Activated CD4-positive, alpha-beta T cell treated with anti-CD3 and anti-CD28 coated beads for 36 hours (primary cell): ENCODE results near the gene NR3C2. TPM values are rescaled to one million over a fixed set of nuclear protein-coding genes. Genes with fewer than 3 reads are reported as not detected.
"Not testable (repeated sequence)": the region's sequence is repeated elsewhere in the genome, so short reads cannot be mapped to it uniquely, and the experiment has no call there.

Experiments used
- ATAC-seq: fragments of 200-7000 bp; cut with Tn5 transposase; one replicate; pipeline ENCODE4 v1.10.0; 2021; ENCODE audit warnings: mild to moderate bottlenecking, moderate library complexity
- CTCF ChIA-PET: fragments of 350-600 bp; sonication (Branson Sonifier 250); formaldehyde crosslinking; loops from one replicate; lab custom pipeline; 2021; ENCODE audit warnings: antibody characterized with exemption; lab: Charles Lee
- POLR2A ChIA-PET: fragments of 350-600 bp; sonication (Branson Sonifier 250); formaldehyde crosslinking; loops from one replicate; lab custom pipeline; 2021; ENCODE audit warnings: antibody characterized with exemption, inconsistent platforms; lab: Charles Lee
- DNase-seq: peaks from one replicate; pipeline ENCODE4 v3.0.0-alpha.2; 2020
- H3K27ac Mint-ChIP-seq: one replicate; pipeline ENCODE4 v1.8.0; 2021; ENCODE audit warnings: mixed read lengths
- H3K27me3 Mint-ChIP-seq: one replicate; pipeline ENCODE4 v1.8.0; 2021; ENCODE audit warnings: mixed read lengths
- H3K36me3 Mint-ChIP-seq: one replicate; pipeline ENCODE4 v1.8.0; 2021; ENCODE audit warnings: low read depth, mixed read lengths
- H3K4me1 Mint-ChIP-seq: one replicate; pipeline ENCODE4 v1.8.0; 2021; ENCODE audit warnings: mixed read lengths
- H3K4me3 Mint-ChIP-seq: one replicate; pipeline ENCODE4 v1.8.0; 2021; ENCODE audit warnings: mild to moderate bottlenecking, moderate library complexity, mixed read lengths
- H3K9me3 Mint-ChIP-seq: one replicate; pipeline ENCODE4 v1.8.0; 2021; ENCODE audit warnings: low read depth, mixed read lengths
- intact Hi-C, 2 experiments: fragments of 100-400 bp; cut with DNase I in 1 of 2; cut with micrococcal nuclease in 1 of 2; formaldehyde crosslinking; loops; one replicate each; pipeline versions ENCODE4 v1.14.2 to v1.15.1; 2022 to 2024; cut with DNase I, micrococcal nuclease
- total RNA-seq, 2 experiments: library from RNA; stranded (reverse); gene quantifications; one replicate each; pipeline ENCODE4 v1.2.3, GENCODE V29; 2021

Gene NR3C2
- total RNA-seq, 2 experiments from 2014 or later, result 3.7 to 5.8 TPM

DNA sequence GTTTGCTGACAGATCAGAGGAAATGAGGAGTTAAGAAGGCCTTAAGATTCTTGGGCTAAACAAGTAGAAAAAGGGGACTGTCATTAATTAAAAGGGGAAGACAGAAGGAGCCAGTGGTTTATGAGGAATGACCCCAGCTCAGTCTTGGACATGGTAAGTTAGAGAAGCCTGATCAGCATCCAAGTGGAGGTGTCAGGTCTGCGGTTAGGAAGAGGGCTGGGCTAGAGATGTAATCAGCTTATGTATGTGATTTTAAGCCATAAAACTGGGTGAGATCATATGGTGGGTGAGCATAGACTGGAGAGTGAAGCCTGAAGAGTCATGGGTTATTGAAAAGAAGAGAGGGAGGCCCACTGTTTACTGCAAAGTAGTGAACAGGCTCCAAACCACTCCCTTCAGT lies 246.1 kb downstream of the NR3C2 start:
- no peaks in the 10 kb centered on the region for H3K27me3 Mint-ChIP-seq
- H3K4me3 Mint-ChIP-seq, result no peak overlapping the region
- no peaks in the 10 kb centered on the region for H3K4me1 Mint-ChIP-seq
- H3K36me3 Mint-ChIP-seq, result peaks cover 17% of the 10 kb centered on the region
- intact Hi-C loops, result no loop called here
- POLR2A ChIA-PET, result no interaction called here
- no peak overlapping the region for H3K27ac Mint-ChIP-seq
- DNase-seq, result no peak
- CTCF ChIA-PET, result no interaction called here
- no peak for ATAC-seq
- no peaks in the 10 kb centered on the region for H3K9me3 Mint-ChIP-seq

DNA sequence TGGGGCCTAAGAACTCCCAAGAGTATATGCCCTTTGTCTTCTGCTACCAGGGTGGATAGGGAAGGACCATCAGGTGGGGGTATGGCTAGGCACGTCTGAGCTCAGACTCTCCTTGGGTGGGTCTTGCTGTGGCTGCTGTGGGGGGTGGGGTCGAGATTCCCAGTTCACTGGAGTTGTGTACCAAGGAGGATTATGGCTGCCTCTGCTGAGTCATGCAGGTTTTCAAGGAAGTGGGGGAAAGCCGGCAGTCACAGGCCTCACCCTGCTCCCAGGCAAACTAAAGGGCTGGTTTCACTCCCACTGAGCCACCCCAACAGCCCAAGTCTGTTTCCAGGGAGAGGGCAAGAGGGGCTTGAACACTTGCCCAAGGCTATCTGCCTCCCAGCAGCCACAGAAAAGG lies 249.7 kb downstream of the NR3C2 start:
- no peaks in the 10 kb centered on the region for H3K27me3 Mint-ChIP-seq
- ChIA-PET POLR2A (no interaction called here), CTCF (no interaction called here)
- no peak overlapping the region for H3K27ac Mint-ChIP-seq
- H3K4me1 Mint-ChIP-seq, result no peaks in the 10 kb centered on the region
- no peak overlapping the region for H3K4me3 Mint-ChIP-seq
- intact Hi-C loops, result no loop called here
- ATAC-seq (no peak), DNase-seq (no peak)
- peaks cover 5% of the 10 kb centered on the region for H3K9me3 Mint-ChIP-seq
- H3K36me3 Mint-ChIP-seq, result peaks cover 24% of the 10 kb centered on the region

DNA sequence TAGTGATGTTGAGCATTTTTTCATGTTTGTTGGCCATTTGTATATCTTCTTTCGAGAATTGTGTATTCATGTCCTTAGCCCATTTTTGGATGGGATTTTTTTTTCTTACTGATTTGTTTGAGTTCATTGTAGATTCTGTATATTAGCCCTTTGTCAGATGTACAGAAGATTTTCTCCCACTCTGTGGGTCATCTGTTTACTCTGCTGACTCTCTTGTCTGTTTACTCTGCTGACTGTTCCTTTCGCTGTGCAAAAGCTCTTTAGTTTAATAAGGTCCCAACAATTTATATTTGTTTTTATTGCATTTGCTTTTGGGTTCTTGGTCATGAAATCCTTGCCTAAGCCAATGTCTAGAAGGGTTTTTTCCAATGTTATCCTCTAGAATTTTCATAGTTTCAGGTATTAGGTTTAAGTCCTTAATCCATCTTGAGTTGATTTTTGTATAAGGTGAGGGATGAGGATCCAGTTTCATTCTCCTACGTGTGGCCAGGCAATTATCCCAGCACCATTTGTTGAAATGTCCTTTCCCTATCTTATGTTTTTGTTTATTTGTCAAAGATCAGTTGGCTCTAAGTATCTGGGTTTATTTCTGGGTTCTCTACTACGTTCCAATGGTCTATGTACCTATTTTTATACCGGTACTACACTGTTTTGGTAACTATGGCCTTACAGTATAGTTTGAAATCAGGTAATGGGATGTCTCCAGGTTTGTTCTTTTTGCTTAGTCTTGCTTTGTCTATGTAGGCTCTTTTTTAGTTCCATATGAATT lies 254.6 kb downstream of the NR3C2 start:
- H3K27ac Mint-ChIP-seq, H3K27me3 Mint-ChIP-seq, intact Hi-C loops, CTCF ChIA-PET, H3K4me3 Mint-ChIP-seq, H3K9me3 Mint-ChIP-seq, H3K4me1 Mint-ChIP-seq, ATAC-seq, POLR2A ChIA-PET, DNase-seq: not testable (repeated sequence)
- H3K36me3 Mint-ChIP-seq, result peaks cover 31% of the 10 kb centered on the region

DNA sequence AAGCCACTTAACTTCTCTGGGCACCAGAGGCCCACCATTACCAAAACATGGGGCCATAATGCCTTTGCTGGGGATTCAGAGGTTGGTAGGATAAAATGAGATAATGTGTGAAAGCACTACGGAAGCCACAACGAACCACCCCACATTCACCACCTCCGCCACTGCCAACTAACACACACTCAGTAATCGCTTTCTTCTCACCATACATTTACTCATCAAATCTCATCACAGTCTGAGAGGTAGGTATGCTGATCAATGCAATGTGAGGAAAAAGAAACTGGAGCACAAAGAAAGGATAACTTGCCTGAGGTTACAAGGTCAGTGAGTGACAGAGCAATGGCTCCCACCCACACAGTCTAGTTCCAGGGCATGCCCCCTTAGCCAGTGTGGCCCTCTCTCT lies 257.3 kb downstream of the NR3C2 start:
- ChIA-PET POLR2A (no interaction called here), CTCF (no interaction called here)
- Mint-ChIP-seq H3K27ac (no peak overlapping the region), H3K4me1 (peaks cover 7% of the 10 kb centered on the region), H3K4me3 (no peak overlapping the region), H3K9me3 (peaks cover 5% of the 10 kb centered on the region), H3K27me3 (no peaks in the 10 kb centered on the region), H3K36me3 (peaks cover 17% of the 10 kb centered on the region)
- DNase-seq, result no peak
- no peak for ATAC-seq
- intact Hi-C loops, result no loop called here

DNA sequence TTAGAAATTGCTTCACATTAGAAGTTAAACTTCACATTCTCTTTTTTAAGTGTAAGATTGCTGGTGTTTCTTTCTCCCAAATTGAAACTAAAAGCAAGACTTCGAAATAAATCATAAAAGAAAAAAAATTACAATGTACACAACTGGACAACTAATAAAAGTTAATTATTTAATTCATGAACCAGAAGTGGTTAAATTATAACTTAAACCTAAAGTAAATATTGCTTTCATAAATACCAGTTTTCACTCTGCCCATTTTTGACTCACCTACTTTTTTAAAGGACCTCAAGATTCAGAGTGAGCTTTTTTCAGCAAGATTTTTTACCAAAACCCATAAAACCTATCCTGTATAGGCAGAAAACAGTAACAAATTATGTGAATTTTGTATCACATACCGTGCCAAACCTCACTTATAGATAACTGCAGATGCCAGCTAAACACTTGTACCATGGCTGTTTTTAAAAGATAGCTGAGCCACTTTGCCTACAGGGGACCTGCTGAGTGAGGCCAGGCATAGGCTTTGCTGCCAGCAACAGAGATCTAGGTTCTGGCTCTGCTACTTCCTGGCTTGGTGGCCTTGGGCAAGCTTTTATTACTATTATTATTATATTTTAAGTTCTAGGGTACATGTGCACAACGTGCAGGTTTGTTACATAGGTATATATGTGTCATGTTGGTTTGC lies 259.8 kb downstream of the NR3C2 start:
- no peak overlapping the region for H3K4me3 Mint-ChIP-seq
- ATAC-seq (no peak), DNase-seq (no peak)
- peaks cover 10% of the 10 kb centered on the region for H3K4me1 Mint-ChIP-seq
- intact Hi-C loops, result no loop called here
- peaks cover 10% of the 10 kb centered on the region for H3K36me3 Mint-ChIP-seq
- H3K27ac Mint-ChIP-seq, result no peak overlapping the region
- ChIA-PET POLR2A (no interaction called here), CTCF (no interaction called here)
- no peaks in the 10 kb centered on the region for H3K27me3 Mint-ChIP-seq
- H3K9me3 Mint-ChIP-seq, result no peaks in the 10 kb centered on the region

DNA sequence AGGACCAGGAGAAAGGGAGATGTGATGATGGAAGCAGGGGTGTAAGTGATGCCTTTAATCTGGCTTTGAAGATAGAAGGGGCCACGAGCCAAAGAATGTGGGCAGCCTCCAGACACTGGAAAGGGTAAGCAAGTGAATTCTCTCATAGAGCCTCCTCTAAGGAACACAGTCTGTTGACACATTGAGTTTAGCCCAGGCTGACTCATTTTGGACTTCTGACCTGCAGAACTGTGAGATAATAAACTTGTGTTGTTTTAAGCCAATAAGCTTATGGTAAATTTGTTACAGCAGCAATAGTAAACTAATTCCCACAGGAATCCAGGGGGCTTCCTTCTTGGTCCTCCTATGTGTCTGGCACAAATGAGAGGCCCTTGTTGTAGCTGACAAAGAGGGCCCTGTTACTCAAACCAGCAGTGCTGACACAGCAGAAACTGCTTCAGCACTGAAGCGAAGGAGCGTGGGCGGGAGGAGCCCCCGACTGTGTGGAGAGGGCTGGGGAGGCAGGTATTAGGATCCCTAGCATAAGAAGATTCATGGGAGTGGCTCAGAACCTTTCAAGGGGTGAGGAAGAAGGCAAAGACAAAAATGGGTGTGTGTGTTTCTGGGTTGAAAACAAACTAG lies 268.7 kb downstream of the NR3C2 start:
- DNase-seq (no peak), ATAC-seq (no peak)
- peaks cover 21% of the 10 kb centered on the region for H3K36me3 Mint-ChIP-seq
- POLR2A ChIA-PET, result no interaction called here
- intact Hi-C loops, result no loop called here
- CTCF ChIA-PET, result no interaction called here
- no peaks in the 10 kb centered on the region for H3K27me3 Mint-ChIP-seq
- no peak overlapping the region for H3K4me3 Mint-ChIP-seq
- H3K27ac Mint-ChIP-seq, result no peak overlapping the region
- H3K4me1 Mint-ChIP-seq, result peaks cover 17% of the 10 kb centered on the region
- H3K9me3 Mint-ChIP-seq, result peaks cover 2% of the 10 kb centered on the region

DNA sequence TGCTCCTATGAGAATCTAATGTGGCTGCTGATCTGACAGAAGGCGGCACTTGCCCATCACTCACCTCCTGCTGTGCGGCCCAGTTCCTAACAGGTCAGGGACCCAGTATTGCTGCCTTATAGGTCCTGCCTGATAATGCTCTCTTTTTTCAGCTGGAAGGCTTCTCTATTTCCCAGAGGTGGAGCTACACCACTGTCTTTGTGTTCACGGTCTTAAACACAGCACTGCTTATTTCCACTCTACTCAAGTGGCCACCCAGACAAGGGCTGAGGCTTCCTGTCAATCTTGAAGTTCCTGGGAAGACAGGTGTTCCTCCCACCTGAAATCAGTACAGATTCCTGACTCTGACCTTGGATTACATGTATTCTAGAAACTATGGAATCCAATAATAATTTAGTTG lies 270.6 kb downstream of the NR3C2 start:
- DNase-seq (no peak), ATAC-seq (no peak)
- H3K9me3 Mint-ChIP-seq, result peaks cover 2% of the 10 kb centered on the region
- intact Hi-C loops, result no loop called here
- H3K27ac Mint-ChIP-seq, result no peak overlapping the region
- H3K4me3 Mint-ChIP-seq, result no peak overlapping the region
- ChIA-PET POLR2A (no interaction called here), CTCF (interaction anchor here (0.6 kb wide), 1 partner anchor 9 kb away, joined by 4 read pairs; no protein-coding TSS in a partner anchor)
- H3K4me1 Mint-ChIP-seq, result peaks cover 17% of the 10 kb centered on the region
- no peaks in the 10 kb centered on the region for H3K27me3 Mint-ChIP-seq
- H3K36me3 Mint-ChIP-seq, result peaks cover 21% of the 10 kb centered on the region

DNA sequence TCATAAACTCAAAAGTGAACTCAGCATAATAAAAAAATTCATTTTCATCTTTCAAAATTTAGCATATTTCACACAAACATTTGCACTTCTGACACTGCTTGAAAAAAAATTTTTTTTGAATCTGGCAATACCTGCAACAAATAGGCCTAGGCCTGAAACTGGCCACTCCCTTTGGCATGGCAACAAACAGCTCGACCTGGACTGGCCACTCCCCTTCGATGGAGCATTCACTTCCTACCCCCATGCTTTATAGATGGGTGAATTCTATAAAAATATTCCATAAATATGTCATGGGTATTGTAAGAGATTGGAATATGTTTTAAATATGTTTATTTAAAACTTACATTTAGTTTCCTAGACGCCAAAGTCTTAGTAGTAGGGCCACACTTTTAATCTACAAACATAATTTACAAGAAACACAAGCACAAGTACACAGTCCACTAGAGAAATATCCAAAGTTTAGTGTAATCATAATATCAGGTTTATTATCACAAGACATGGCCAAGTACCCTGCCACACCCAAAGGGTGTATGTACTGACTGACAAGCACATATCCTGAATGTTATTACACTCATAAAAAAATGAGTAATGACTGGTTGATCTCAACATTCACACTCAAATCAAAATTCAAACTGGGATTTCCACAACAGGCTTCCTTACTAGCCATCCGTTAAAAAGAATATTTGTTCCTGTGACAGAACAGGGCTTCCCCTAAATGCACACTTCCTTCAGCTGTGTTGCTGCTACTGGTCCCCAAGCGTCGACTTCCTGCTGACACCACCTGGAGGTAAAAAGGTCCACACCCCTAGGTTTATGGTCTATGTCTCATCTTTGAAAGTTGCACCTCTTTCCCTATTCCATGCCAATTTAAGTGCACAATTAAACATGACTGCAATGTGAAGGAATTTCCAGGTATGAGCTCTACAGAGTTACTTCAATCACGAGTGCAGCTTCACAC lies 271.5 kb downstream of the NR3C2 start:
- peak; percentile 68 for ATAC-seq
- Mint-ChIP-seq H3K9me3 (peaks cover 2% of the 10 kb centered on the region), H3K36me3 (peaks cover 21% of the 10 kb centered on the region), H3K27ac (no peak overlapping the region), H3K4me1 (peaks cover 17% of the 10 kb centered on the region), H3K4me3 (no peak overlapping the region), H3K27me3 (no peaks in the 10 kb centered on the region)
- ChIA-PET POLR2A (no interaction called here), CTCF (interaction anchor here (0.6 kb wide), 1 partner anchor 8 kb away, joined by 4 read pairs; no protein-coding TSS in a partner anchor)
- intact Hi-C loops, result no loop called here
- DNase-seq, result no peak

DNA sequence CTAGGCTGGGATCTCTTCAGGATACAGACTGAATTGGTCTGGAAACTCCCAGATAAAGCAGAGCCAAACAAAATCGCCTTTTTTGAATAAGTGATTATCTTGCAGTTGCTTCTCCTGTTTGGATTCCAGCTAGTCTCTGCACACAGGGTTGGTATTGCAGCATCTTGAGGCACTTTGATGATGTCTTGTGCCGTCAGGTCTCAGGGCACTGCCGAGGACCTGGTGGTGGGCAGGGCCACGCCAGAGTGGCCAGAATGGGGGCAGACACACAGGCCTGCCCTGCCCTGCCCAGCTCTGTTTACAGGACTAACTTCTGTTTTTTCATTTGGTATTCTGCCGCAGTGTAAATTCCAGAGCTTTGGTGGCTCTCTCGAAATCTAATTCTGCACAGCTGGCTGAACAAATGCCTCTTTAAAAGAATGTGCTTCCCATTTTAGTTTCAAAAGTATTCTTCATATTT lies 276.1 kb downstream of the NR3C2 start:
- H3K27me3 Mint-ChIP-seq, result no peaks in the 10 kb centered on the region
- intact Hi-C loops, result no loop called here
- no peak for DNase-seq
- no peak for ATAC-seq
- H3K4me1 Mint-ChIP-seq, result peaks cover 9% of the 10 kb centered on the region
- ChIA-PET CTCF (no interaction called here), POLR2A (no interaction called here)
- no peak overlapping the region for H3K27ac Mint-ChIP-seq
- no peak overlapping the region for H3K4me3 Mint-ChIP-seq
- H3K36me3 Mint-ChIP-seq, result peaks cover 2% of the 10 kb centered on the region
- H3K9me3 Mint-ChIP-seq, result no peaks in the 10 kb centered on the region

DNA sequence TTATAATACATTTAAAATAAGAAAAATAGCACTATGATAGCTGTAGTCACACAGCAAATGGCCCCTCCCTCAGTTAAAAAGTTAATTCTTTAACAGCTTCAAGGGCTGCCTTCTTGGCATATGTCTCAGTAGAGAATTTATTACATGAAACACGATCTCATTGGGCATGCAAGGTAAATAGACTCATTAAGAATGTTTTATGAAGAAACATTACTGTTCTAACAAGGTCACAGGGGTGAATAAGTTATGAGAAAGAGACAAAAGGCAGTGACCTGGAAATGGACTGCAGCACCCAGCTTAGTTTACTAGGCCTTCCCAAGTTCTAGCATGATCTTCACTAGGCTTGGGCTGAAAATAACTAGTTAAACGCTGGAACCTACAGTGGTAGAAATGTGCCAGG lies 277.7 kb downstream of the NR3C2 start:
- Mint-ChIP-seq H3K9me3 (no peaks in the 10 kb centered on the region), H3K27ac (no peak overlapping the region), H3K36me3 (no peaks in the 10 kb centered on the region), H3K27me3 (no peaks in the 10 kb centered on the region), H3K4me1 (peaks cover 1% of the 10 kb centered on the region), H3K4me3 (no peak overlapping the region)
- no peak for ATAC-seq
- DNase-seq, result no peak
- intact Hi-C loops, result no loop called here
- CTCF ChIA-PET, result interaction anchor here (1.1 kb wide), 1 partner anchor 140 kb away, joined by 3 read pairs; no protein-coding TSS in a partner anchor
- POLR2A ChIA-PET, result no interaction called here

DNA sequence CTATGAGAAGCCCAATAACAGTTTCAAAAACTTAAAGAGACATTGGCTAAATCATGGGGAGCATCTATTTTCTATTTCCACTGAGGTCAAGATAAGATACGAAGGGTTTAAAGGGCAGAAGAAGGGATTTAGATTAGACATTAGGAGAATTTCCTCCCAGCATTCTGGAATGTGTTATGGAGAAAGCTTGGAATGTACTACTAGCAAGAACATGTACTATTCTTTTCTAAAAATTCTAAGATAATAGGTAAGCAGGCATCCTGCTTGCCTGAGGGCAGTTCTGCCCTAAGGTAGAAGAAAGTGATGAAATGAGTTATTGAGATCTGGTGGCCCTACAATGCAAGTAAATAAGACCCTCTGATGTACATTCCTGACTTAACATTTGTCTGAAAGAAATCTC lies 279.2 kb downstream of the NR3C2 start:
- Mint-ChIP-seq H3K27me3 (no peaks in the 10 kb centered on the region), H3K27ac (no peak overlapping the region), H3K9me3 (no peaks in the 10 kb centered on the region), H3K36me3 (no peaks in the 10 kb centered on the region), H3K4me1 (no peaks in the 10 kb centered on the region), H3K4me3 (no peak overlapping the region)
- CTCF ChIA-PET, result no interaction called here
- POLR2A ChIA-PET, result no interaction called here
- no peak for ATAC-seq
- DNase-seq, result no peak
- intact Hi-C loops, result no loop called here
